ENCODE measurements around the gene ZFP90. TPM values are rescaled to one million over a fixed set of nuclear protein-coding genes. Genes with fewer than 3 reads are reported as not detected.

The ZFP90 gene
- total RNA-seq, 1 donor: 22.5 TPM

GRCh38 chr16:68508013-68508412 is 31.1 kb upstream of the ZFP90 start:
- no peak for DNase-seq (ENCODE audit: low read depth)

GRCh38 chr16:68508641-68509240 is 30.4 kb upstream of the ZFP90 start:
- H3K4me3 ChIP-seq (ENCODE audit: low read depth, low read length): no peak overlapping the region
- no peak for TF ChIP-seq CTCF (IDR thresholded peaks at IDR 0.05; ENCODE audit: insufficient read depth, low read depth, low read length)
- no peak for DNase-seq (ENCODE audit: low read depth)

More at GRCh38 chr16:68508013-68508412, 31.1 kb upstream of the ZFP90 start:
- TF ChIP-seq CTCF (IDR thresholded peaks at IDR 0.05; ENCODE audit: insufficient read depth, low read depth, low read length): no peak
- H3K4me3 ChIP-seq (ENCODE audit: low read depth, low read length): no peak overlapping the region

- DNase-seq (ENCODE audit: low read depth): no peak
- no peak for TF ChIP-seq CTCF (IDR thresholded peaks at IDR 0.05; ENCODE audit: insufficient read depth, low read depth, low read length)
- H3K4me3 ChIP-seq (ENCODE audit: low read depth, low read length): no peak overlapping the region
Measured at GRCh38 chr16:68509381-68509780, 29.7 kb upstream of the ZFP90 start.

- H3K4me3 ChIP-seq (ENCODE audit: low read depth, low read length): no peak overlapping the region
- DNase-seq (ENCODE audit: low read depth): no peak
- TF ChIP-seq CTCF (IDR thresholded peaks at IDR 0.05; ENCODE audit: insufficient read depth, low read depth, low read length): no peak
Measured at GRCh38 chr16:68510775-68511174, 28.3 kb upstream of the ZFP90 start.

GRCh38 chr16:68512183-68512582 is 26.9 kb upstream of the ZFP90 start:
- no peak for TF ChIP-seq CTCF (IDR thresholded peaks at IDR 0.05; ENCODE audit: insufficient read depth, low read depth, low read length)
- no peak overlapping the region for H3K4me3 ChIP-seq (ENCODE audit: low read depth, low read length)
- DNase-seq (ENCODE audit: low read depth): no peak

- DNase-seq (ENCODE audit: low read depth): no peak
- TF ChIP-seq CTCF (IDR thresholded peaks at IDR 0.05; ENCODE audit: insufficient read depth, low read depth, low read length): no peak
- H3K4me3 ChIP-seq (ENCODE audit: low read depth, low read length): no peak overlapping the region
Measured at GRCh38 chr16:68512742-68513141, 26.3 kb upstream of the ZFP90 start.

- no peak for TF ChIP-seq CTCF (IDR thresholded peaks at IDR 0.05; ENCODE audit: insufficient read depth, low read depth, low read length)
- DNase-seq (ENCODE audit: low read depth): no peak
- H3K4me3 ChIP-seq (ENCODE audit: low read depth, low read length): no peak overlapping the region
Measured at GRCh38 chr16:68514511-68514910, 24.6 kb upstream of the ZFP90 start.
